Thyroid gland (tissue), 4 donors: Measurements from ENCODE around the gene CYBA.
A peak's percentile ranks its signal among the peaks of the same experiment; 100 is the strongest.

Experiments
- CTCF ChIP-seq, 6 experiments: fragments of 200-600 bp in 3 of 6; fragments of 450-650 bp in 3 of 6; sonication (generic) in 3 of 6; IDR thresholded peaks; one replicate each; pipeline ENCODE4 v1.5.1; 2016 to 2019; ENCODE audit warnings: antibody characterized with exemption in 6 of 6, mild to moderate bottlenecking in 2 of 6, inconsistent platforms in 1 of 6, moderate library complexity in 1 of 6
- POLR2A ChIP-seq, 2 donors: fragments of 450-650 bp; IDR thresholded peaks; one replicate each; pipeline ENCODE4 v1.6.1; 2017; ENCODE audit warnings: antibody characterized with exemption in 2 of 2, mild to moderate bottlenecking in 2 of 2, moderate library complexity in 1 of 2

- TF ChIP-seq CTCF (IDR thresholded peaks at IDR 0.05) (no peak), POLR2A (IDR thresholded peaks at IDR 0.05) (peak in 1 of 2 donors; percentile 53)
Measured at GRCh38 chr16:88650749-88651275, at the start of gene CYBA.
